Superior temporal gyrus (tissue), 1 donor: Measurements from ENCODE around the gene GPATCH3.
"Not testable (repeated sequence)": the region's sequence is repeated elsewhere in the genome, so short reads cannot be mapped to it uniquely, and the experiment has no call there.

Experiments used
- DNase-seq: peaks from one replicate; pipeline ENCODE4 v3.0.0-alpha.2; 2016; ENCODE audit errors: extremely low spot score

Gene GPATCH3

DNA sequence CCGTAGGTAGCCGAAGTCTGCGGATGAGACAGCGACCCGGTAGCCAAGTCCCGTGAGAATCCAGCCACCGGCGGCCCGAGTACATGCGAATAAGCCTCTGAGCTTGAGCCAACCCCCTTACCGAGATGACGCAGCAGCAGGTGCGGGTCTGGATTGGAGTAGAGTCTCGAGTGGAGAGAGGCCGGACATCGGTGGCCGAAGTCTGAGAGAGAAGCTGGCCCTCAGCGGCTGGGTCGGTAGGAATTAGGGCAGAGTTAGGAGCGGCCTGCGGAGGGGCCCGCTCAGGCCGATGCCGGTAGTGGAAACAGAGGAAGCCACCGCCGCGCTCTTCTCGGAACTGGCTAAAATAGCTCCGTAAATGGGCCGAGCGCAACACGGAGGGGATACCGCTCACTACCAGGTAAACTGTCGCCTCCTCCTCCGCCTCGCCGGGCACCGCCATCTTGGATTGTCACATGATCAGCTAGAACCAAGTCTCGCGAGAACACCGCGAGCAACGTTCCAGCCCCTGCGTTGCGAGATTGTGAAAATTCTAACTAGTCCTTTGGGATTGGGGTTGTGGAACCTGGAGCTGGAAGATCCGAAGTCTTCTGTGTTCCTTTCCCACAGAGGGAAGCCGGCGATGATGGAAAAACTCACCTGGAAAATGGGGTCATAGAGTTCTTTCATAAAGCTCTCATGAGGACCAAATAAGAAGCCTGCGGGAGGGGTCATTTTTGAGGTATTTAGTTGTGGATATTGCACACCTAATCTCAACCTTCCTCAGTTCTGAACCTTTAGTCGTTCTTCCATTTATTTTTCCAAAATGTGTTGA lies at the start of gene GPATCH3:
Gene GPATCH3 (minus strand): TSS at position 467 of the 814 bp plus-strand sequence. CDS start 25 bp downstream, at position 442.
- DNase-seq: peak; percentile 95

GRCh38 chr1:26949926-26950319 lies 49.7 kb upstream of the GPATCH3 start:
- no peak for DNase-seq

DNA sequence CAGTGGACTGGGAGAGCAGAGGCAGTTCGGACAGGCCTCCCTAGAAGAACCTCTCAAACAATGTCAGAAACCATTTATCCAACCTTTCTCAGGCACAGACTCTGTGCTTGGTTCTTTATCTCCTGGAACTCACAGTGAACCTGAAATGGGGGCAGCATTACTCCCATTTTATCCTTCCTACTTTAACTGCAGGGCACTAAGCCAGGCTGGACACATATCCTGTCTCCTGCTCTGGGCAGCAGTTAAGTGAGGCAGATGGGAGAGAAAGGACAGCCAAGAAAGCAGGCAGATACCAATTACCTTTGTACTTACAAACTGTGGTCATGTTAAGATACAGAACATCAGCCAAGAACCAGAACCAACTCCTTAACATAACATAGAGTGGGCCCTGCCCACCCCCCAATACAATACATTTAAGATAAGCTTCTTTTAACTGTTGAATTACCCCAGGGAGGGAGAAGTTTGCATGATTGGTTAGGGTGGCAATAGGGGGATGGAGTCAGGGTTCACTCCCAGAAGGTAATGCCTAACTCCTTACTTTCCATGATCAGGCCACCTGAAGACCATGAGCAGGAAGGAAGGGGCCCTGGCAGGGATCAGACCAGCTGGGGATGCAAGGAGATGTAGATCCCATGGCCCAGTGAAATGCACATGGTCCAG lies 49.1 kb upstream of the GPATCH3 start:
- no peak for DNase-seq

GRCh38 chr1:26948725-26949057 lies 48.4 kb upstream of the GPATCH3 start:
- not testable (repeated sequence) for DNase-seq

GRCh38 chr1:26946270-26946669 lies 46.0 kb upstream of the GPATCH3 start:
- no peak for DNase-seq

- DNase-seq: no peak
Observed at GRCh38 chr1:26945728-26946127, 45.5 kb upstream of the GPATCH3 start.

DNA sequence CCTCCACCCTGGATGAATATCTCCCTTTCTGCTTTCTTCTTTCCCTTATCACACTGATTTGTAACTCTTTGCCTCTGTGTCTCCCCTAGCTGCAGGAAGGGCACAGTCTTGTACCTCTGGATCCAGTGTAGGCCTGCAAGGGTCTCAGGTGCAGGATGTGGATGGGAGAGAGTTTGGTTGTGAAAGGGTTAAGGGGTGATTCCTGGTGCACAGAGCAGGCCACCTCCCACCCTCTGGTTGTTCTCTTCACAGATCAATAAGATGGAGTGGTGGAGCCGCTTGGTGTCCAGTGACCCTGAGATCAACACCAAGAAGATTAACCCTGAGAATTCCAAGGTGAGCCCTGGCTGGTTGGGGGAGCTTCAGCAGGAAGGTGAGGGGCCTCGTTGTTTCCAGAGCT lies 44.9 kb upstream of the GPATCH3 start:
- DNase-seq: no peak

GRCh38 chr1:26942656-26943055 lies 42.4 kb upstream of the GPATCH3 start:
- no peak for DNase-seq

GRCh38 chr1:26941311-26941710 lies 41.0 kb upstream of the GPATCH3 start:
- no peak for DNase-seq

DNA sequence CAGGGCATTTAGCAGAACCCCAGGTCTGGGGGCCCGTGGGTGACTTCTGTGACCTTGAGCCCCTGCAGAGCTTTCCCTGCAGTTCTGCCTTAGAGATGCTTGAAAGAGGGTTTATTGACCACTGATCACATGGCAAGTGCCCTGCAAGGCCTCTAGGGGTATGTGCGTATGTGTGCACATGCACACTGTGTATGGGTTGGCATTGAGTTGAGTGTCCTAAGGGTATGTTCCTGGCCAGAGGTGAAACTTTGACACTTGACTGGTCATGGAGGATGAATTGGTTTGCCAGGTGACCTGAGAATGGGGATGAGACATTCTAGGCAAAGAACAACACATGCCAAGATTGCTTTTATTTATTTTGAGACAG lies 38.4 kb upstream of the GPATCH3 start:
- no peak for DNase-seq

DNA sequence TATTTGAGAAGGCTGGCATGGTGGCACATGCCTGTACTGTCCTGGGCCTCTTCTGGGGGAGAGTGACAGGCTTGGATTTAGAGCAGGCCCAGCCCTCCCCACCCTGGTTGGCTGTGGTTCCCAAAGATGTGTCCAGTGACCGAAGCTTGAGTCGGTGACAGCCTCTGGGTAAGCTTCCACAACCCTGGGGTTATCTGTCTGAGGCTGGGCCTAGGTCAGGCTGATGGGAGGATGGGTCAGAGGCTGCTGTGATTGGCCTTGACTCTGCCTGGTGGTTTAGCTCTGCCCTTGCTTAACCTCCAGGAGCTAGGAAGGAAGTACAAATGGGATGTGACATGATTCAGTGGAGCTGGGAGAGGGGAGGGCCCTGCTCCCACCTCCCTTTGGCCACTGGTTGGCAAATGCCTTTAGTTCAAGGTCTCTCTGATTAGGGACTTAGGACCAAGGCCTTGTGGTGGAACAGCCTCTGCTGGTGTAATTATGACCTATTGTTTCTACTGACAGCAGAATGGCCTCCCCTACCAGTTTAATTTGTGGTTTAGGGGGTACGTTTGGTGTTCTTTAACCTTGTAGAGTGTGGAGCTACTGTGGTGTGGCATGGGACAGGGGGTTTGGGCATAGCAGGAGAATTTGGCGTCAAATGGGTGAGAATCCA lies 37.9 kb upstream of the GPATCH3 start:
- DNase-seq: no peak

- no peak for DNase-seq
Observed at GRCh38 chr1:26936823-26937222, 36.6 kb upstream of the GPATCH3 start.

GRCh38 chr1:26932531-26932930 lies 32.3 kb upstream of the GPATCH3 start:
- DNase-seq: no peak

DNA sequence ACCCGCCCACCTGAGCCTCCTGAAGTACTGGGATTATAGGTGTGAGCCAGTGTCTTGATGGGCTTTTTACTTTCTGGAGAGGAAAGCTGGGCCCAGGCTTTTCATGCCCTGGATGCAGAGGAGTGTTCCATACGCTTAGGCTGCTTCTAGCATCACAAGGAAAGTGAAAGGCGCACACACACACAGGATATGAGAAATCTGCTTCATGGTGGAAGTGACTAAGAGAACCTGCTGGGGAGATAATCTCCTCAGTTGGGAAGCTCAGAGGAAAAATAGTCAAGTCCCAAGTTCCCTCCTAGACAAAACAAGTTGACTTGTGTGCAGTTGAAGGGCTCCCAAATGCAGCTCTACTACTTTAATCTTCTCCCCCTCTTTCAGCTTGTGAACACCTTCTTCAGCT lies 23.4 kb upstream of the GPATCH3 start:
- DNase-seq: no peak

DNA sequence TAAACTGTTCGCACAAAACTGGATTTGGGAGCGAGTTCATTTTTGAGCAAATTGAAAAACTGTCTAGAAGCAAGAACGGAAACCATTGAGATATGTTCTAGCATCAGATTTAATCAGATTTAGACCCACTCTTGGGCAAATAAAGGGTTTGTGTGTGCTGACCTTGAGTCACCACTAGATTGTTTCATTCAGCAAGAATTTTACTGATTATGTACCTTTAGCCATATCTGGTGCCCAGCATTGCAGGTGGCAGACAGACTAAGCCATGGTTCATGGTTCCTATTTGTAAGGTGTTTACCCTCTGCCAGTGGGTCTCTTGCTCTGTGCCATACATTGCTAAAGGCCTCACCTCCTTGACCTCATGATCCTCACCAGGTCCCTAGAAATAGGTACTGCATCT lies 22.6 kb upstream of the GPATCH3 start:
- DNase-seq: no peak

- DNase-seq: no peak
Observed at GRCh38 chr1:26922431-26922729, 22.1 kb upstream of the GPATCH3 start.

DNA sequence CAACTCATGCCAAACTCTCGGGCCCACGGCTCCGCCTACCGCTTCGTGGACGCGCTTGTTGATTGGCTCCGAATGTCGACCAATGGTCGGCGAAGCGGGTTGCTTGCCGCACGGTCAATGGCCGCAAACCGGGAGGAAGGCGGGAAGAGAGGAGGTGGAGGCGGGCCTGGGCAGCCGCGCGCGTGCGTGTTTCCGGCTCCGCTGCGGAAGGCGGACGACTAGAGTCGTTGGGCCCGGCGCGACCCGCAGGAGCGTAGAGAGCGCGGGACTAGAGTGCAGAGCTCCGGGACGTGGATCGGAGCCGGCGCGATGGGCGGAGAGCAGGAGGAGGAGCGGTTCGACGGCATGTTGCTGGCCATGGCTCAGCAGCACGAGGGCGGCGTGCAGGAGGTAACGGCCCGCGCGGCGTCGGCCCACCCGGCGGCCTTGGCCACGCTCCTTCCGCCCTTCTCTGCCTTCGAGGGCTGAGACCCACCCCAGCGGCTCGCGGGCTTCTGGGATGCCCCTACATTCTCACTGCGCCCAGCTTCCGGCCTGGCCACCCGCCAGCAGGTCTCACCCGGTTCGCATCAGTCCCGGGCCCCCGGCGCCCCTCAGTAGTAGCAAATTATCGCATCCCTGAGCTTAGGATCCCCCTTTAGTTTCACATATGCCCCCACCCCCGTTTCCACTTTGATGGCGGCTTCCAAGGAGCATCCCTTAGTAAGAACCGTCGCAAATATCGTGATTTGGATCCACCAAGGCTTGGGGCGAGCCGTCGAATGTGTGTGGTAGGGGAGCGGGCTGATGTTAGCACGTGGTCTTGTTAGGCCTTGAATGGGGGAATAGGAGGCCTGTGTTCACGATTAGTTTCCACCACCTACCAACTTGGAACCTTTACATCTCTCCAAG lies 21.5 kb upstream of the GPATCH3 start, which contains the start of gene NUDC:
Gene NUDC (plus strand): TSS at position 204 of the 891 bp plus-strand sequence. CDS start 106 bp downstream, at position 310.
- peak; percentile 99 for DNase-seq

DNA sequence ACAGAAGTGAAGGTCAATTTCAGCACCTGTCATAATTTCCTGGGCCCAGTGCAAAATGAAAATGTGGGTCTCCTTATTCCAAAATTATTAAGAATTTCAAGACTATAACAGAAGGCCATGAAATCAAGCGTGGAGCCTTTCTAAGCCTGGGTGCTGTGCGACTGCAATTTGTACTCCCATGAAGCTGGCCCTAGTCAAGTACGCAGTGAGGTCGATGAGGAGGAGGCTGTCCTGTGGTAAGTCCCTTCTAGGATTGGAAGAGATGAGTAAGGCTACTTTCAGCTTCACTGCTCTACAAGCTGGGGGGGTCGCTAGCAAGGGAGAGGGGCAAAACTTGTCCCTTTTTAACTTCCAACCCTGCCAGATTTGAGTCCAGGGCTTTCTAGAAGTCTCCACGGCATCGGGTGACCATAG lies 20.9 kb upstream of the GPATCH3 start:
- DNase-seq: no peak

- no peak for DNase-seq
Observed at GRCh38 chr1:26915204-26915842, 15.1 kb upstream of the GPATCH3 start.

DNA sequence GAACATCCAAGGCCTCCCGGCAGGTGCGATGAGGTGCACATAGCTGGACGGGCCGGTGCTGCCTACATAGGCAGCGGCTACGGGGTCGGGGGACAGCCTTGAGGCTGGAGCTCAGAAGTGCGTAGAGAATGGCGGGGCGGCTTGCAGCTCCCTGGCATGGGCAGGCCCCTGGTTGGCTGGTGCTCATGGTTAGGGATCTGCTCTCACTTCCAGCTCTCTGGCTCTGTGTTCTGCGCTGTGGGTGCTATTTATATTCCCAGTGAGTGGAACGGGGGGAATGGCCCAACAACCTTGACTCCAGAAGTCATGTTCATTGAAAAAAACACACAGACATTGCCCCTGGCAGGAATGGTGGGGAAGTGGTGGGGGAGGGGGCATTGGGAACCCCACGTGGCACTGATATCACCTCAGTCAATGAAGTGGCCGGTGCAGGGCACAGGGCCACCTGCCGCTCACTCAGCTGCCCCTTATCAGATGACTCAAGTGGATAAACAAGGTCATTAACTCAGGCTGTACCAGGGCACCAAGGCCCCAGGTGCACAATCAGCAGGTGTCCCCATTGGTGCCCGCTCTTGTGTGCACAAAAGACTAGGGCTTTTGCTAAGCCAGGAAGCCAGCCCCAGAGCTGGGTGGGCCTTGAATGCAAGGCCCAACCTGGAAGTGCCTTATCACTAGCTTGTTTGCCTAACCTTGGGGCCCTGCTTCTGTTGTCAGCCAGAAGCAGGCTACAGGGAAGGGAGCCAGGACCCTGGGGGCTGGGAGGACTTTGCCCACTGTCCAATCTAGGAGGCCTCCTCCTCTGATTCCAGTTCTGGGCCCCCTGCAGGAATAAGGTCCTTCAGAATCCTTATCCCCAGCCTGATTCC lies 13.7 kb upstream of the GPATCH3 start, which contains the start of gene NR0B2:
Gene NR0B2 (minus strand): TSS at position 222 of the 866 bp plus-strand sequence. CDS start 35 bp downstream, at position 187.
- no peak for DNase-seq
